HUES48 (cell line): ENCODE data around the gene GBF1.
A peak's percentile ranks its signal among the peaks of the same experiment; 100 is the strongest.

ENCODE experiments used
- H3K27ac ChIP-seq: one replicate; pipeline ENCODE4 v1.7.0; 2013; ENCODE audit warnings: low read depth, low read length, inconsistent platforms
- H3K27me3 ChIP-seq: 2 replicates; pipeline ENCODE4 v1.6.1; 2013; ENCODE audit warnings: mild to moderate bottlenecking, low read length; ENCODE audit not compliant: control insufficient read depth, insufficient read depth
- H3K36me3 ChIP-seq: 2 replicates; pipeline ENCODE4 v1.6.1; 2013; ENCODE audit warnings: low read length; ENCODE audit not compliant: control insufficient read depth, insufficient read depth
- H3K4me1 ChIP-seq: 2 replicates; pipeline ENCODE4 v1.6.1; 2013; ENCODE audit warnings: mild to moderate bottlenecking, low read length; ENCODE audit not compliant: control insufficient read depth, insufficient read depth
- H3K4me3 ChIP-seq: 2 replicates; pipeline ENCODE4 v1.5.1; 2013; ENCODE audit warnings: mild to moderate bottlenecking, low read depth, low read length
- H3K9ac ChIP-seq: 2 replicates; pipeline ENCODE4 v1.6.1; 2013; ENCODE audit warnings: mild to moderate bottlenecking, low read depth, low read length, moderate library complexity
- H3K9me3 ChIP-seq: 2 replicates; pipeline ENCODE4 v1.6.1; 2013; ENCODE audit warnings: low read length; ENCODE audit not compliant: control insufficient read depth, insufficient read depth

Gene GBF1

DNA sequence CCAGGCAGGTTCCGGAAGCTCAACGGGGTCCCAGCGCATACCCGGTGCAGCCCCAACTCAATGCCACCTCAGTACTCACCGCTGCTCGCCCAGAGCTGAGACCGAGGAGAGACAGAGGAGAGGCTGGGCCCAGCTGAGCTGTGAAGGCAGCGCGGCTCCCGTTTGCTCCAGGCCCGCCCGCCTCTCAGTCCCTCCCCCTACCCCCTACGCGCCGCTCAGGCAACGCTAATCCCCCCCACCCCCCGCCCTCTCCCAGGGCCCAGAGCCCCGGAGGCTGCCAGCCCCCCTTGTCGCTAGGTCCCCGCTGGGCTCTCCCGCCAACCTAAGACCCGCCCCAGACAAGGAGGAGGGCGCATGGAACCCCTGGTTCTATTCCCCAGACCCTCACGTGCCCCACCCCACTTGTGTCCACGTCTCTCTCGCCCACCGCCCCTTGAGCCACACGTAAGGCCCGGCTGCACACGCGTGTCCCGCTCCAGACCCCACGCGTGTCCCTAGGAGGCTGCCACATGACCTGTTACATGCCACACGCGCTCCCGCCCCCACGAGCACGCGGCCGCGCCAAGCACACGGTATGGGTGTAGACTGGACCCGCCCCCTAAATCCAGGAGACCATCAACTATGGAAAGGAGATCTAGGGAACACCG lies 173.4 kb downstream of the GBF1 start, which contains the start of gene PSD:
Gene PSD (minus strand): TSS at position 164 of the 647 bp plus-strand sequence. CDS start 1,747 bp downstream, outside the sequence.
- Histone ChIP-seq H3K9me3 (no peaks in the 10 kb centered on the region), H3K27ac (peak within 1 kb of the TSS; percentile 26), H3K9ac (no peak within 1 kb of the TSS), H3K36me3 (peaks cover 7% of the 10 kb centered on the region), H3K4me1 (peaks cover 15% of the 10 kb centered on the region), H3K4me3 (peak within 1 kb of the TSS; percentile 81), H3K27me3 (no peaks in the 10 kb centered on the region)

- Histone ChIP-seq H3K9ac (no peak overlapping the region), H3K36me3 (peaks cover 14% of the 10 kb centered on the region), H3K4me3 (peak overlapping the region; percentile 81), H3K27ac (peak overlapping the region; percentile 26), H3K27me3 (no peaks in the 10 kb centered on the region), H3K9me3 (no peaks in the 10 kb centered on the region), H3K4me1 (peaks cover 15% of the 10 kb centered on the region)
Observed at GRCh38 chr10:102419269-102420180, 174.2 kb downstream of the GBF1 start.

GRCh38 chr10:102420181-102420713 lies 174.9 kb downstream of the GBF1 start:
- H3K4me1 ChIP-seq = peaks cover 15% of the 10 kb centered on the region
- H3K9ac ChIP-seq = 0 out of 2 replicates have a peak overlapping the region, but pooled peaks have one; percentile 31

GRCh38 chr10:102420714-102421506 lies 175.6 kb downstream of the GBF1 start, which contains the start of gene FBXL15:
Gene FBXL15, plus strand, starts transcription at chr10:102420836. Its CDS starts 294 bp downstream, at chr10:102421130.
- Histone ChIP-seq H3K27ac (peak within 1 kb of the TSS; percentile 86), H3K9me3 (no peaks in the 10 kb centered on the region), H3K4me3 (peak within 1 kb of the TSS; percentile 81), H3K36me3 (peaks cover 17% of the 10 kb centered on the region), H3K4me1 (peaks cover 15% of the 10 kb centered on the region), H3K9ac (peak within 1 kb of the TSS; percentile 70), H3K27me3 (no peaks in the 10 kb centered on the region)

More at GRCh38 chr10:102420181-102420713, 174.9 kb downstream of the GBF1 start:
- H3K36me3 ChIP-seq = peaks cover 17% of the 10 kb centered on the region
- no peaks in the 10 kb centered on the region for H3K27me3 ChIP-seq
- H3K4me3 ChIP-seq = peak overlapping the region; percentile 81
- H3K9me3 ChIP-seq = no peaks in the 10 kb centered on the region
- H3K27ac ChIP-seq = peak overlapping the region; percentile 86

- Histone ChIP-seq H3K27ac (peak overlapping the region; percentile 86), H3K4me1 (peaks cover 15% of the 10 kb centered on the region), H3K27me3 (no peaks in the 10 kb centered on the region), H3K36me3 (peaks cover 17% of the 10 kb centered on the region), H3K9me3 (no peaks in the 10 kb centered on the region), H3K4me3 (peak overlapping the region; percentile 81), H3K9ac (peak overlapping the region; percentile 70; the same call in 1 of the 2 replicates)
Observed at GRCh38 chr10:102421507-102421756, 176.1 kb downstream of the GBF1 start.

DNA sequence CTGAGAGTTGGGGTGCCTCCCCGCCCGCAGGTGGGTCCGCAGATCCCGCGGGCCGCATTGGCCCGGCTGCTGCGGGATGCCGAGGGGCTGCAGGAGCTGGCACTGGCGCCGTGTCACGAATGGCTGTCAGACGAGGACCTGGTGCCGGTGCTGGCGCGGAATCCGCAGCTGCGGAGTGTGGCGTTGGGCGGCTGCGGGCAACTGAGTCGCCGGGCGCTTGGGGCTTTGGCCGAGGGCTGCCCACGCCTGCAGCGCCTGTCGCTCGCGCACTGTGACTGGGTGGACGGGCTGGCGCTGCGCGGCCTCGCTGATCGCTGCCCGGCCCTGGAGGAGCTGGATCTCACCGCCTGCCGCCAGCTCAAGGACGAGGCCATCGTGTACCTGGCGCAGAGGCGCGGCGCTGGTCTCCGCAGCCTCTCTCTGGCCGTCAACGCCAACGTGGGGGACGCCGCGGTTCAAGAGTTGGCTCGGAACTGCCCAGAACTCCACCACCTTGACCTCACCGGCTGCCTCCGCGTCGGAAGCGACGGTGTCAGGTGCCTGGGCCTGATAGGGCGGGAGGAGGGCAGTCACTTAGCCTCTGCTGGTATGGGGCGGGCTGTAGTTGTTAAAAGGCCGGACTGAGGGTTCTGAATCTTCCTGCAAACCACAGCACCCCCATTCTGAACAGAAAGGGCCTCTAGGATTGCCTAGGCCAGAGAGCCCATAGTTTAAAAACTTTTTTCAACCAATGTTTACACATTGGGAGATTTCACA lies 176.6 kb downstream of the GBF1 start:
- no peak overlapping the region for H3K27ac ChIP-seq
- no peaks in the 10 kb centered on the region for H3K27me3 ChIP-seq
- no peak overlapping the region; the same call in 1 of the 2 replicates for H3K9ac ChIP-seq
- peaks cover 17% of the 10 kb centered on the region for H3K36me3 ChIP-seq
- H3K9me3 ChIP-seq = no peaks in the 10 kb centered on the region
- H3K4me3 ChIP-seq = peak overlapping the region; percentile 81
- peaks cover 15% of the 10 kb centered on the region for H3K4me1 ChIP-seq

GRCh38 chr10:102422545-102423129 lies 177.3 kb downstream of the GBF1 start:
- H3K9ac ChIP-seq = no peak overlapping the region

GRCh38 chr10:102423372-102423968 lies 178.1 kb downstream of the GBF1 start:
- Histone ChIP-seq H3K4me3 (no peak overlapping the region), H3K9ac (no peak overlapping the region), H3K9me3 (no peaks in the 10 kb centered on the region), H3K4me1 (peaks cover 9% of the 10 kb centered on the region), H3K27me3 (no peaks in the 10 kb centered on the region), H3K27ac (no peak overlapping the region), H3K36me3 (peaks cover 17% of the 10 kb centered on the region)

More at GRCh38 chr10:102422545-102423129, 177.3 kb downstream of the GBF1 start:
- peak overlapping the region; percentile 37 for H3K27ac ChIP-seq
- peaks cover 17% of the 10 kb centered on the region for H3K36me3 ChIP-seq
- peak overlapping the region; percentile 81 for H3K4me3 ChIP-seq
- no peaks in the 10 kb centered on the region for H3K27me3 ChIP-seq
- H3K4me1 ChIP-seq = peaks cover 15% of the 10 kb centered on the region
- no peaks in the 10 kb centered on the region for H3K9me3 ChIP-seq

DNA sequence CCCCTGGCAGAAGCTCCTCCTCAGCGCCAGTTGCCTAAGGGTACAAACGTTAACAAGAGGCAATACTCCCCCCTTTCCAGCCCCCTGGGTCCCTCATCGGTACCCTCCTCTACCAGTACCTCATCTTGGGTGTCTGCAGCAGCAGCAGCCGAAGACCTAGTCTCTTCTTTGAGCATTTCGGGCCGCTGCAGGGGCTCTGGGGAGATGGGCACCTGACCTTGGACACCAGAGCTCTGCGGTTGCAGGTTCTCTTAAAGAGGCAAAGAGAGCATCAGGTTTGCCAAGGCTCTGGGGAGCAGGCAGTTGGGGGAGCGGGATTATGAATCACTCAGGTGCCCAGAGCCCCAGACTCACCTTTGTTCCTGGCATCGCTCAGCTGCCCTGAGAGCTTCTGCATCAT lies 178.8 kb downstream of the GBF1 start:
- Histone ChIP-seq H3K4me3 (no peak overlapping the region), H3K9ac (no peak overlapping the region), H3K4me1 (peaks cover 8% of the 10 kb centered on the region), H3K36me3 (peaks cover 17% of the 10 kb centered on the region), H3K27me3 (no peaks in the 10 kb centered on the region), H3K9me3 (no peaks in the 10 kb centered on the region), H3K27ac (no peak overlapping the region)
